Measurements from ENCODE around the gene BOD1. TPM values are rescaled to one million over a fixed set of nuclear protein-coding genes. Genes with fewer than 3 reads are reported as not detected.

BOD1 gene
- total RNA-seq, 4 donors from 2014 or later: 43.9 to 58.3 (median 48.3) TPM

GRCh38 chr5:173634465-173634983 lies 18.1 kb upstream of the BOD1 start:
- Histone ChIP-seq H3K4me3 (no peak overlapping the region), H3K27me3 (peaks cover 0 to 8% (median 0%) of the 10 kb centered on the region in 4 donors), H3K27ac (replicated peaks in 1 of 4) (no peak overlapping the region), H3K9me3 (no peaks in the 10 kb centered on the region), H3K4me1 (no peaks in the 10 kb centered on the region), H3K36me3 (no peaks in the 10 kb centered on the region)
- TF ChIP-seq POLR2A (IDR thresholded peaks at IDR 0.05; ENCODE audit: low read depth) (no peak), EP300 (IDR thresholded peaks at IDR 0.05) (no peak), POLR2AphosphoS5 (IDR thresholded peaks at IDR 0.05) (no peak), CTCF (IDR thresholded peaks at IDR 0.05) (no peak)
- intact Hi-C loops (cut with DNase I): no loop called here
- 93% methylated on average over 4 of the region's 4 CpGs for WGBS
- DNase-seq (ENCODE audit: extremely low spot score): no peak

GRCh38 chr5:173633304-173633703 lies 16.9 kb upstream of the BOD1 start:
- H3K4me1 ChIP-seq: no peaks in the 10 kb centered on the region
- no peaks in the 10 kb centered on the region for H3K9me3 ChIP-seq
- no peak for DNase-seq (ENCODE audit: extremely low spot score)
- H3K27ac ChIP-seq (replicated peaks in 1 of 4): no peak overlapping the region
- no peaks in the 10 kb centered on the region for H3K36me3 ChIP-seq
- peaks cover 0 to 14% (median 0%) of the 10 kb centered on the region in 4 donors for H3K27me3 ChIP-seq
- WGBS: 85% methylated on average over 7 of the region's 10 CpGs
- H3K4me3 ChIP-seq: no peak overlapping the region
- intact Hi-C loops (cut with DNase I): no loop called here
- TF ChIP-seq POLR2A (IDR thresholded peaks at IDR 0.05; ENCODE audit: low read depth) (no peak), POLR2AphosphoS5 (IDR thresholded peaks at IDR 0.05) (no peak), CTCF (IDR thresholded peaks at IDR 0.05) (no peak), EP300 (IDR thresholded peaks at IDR 0.05) (no peak)

GRCh38 chr5:173631478-173631877 lies 15.0 kb upstream of the BOD1 start:
- intact Hi-C loops (cut with DNase I): no loop called here
- TF ChIP-seq POLR2AphosphoS5 (IDR thresholded peaks at IDR 0.05) (no peak), CTCF (IDR thresholded peaks at IDR 0.05) (no peak)
- peaks cover 0 to 4% (median 0%) of the 10 kb centered on the region in 4 donors for H3K4me1 ChIP-seq
- no peak overlapping the region for H3K4me3 ChIP-seq
- H3K9me3 ChIP-seq: no peaks in the 10 kb centered on the region
- no peak overlapping the region for H3K27ac ChIP-seq (replicated peaks in 1 of 4)
- no peak for DNase-seq (ENCODE audit: extremely low spot score)
- no peaks in the 10 kb centered on the region for H3K36me3 ChIP-seq
- H3K27me3 ChIP-seq: peaks cover 0 to 27% (median 0%) of the 10 kb centered on the region in 4 donors
- 71% methylated on average over 3 of the region's 3 CpGs for WGBS

GRCh38 chr5:173630724-173631365 lies 14.4 kb upstream of the BOD1 start:
- TF ChIP-seq POLR2AphosphoS5 (IDR thresholded peaks at IDR 0.05) (no peak), CTCF (IDR thresholded peaks at IDR 0.05) (no peak), EP300 (IDR thresholded peaks at IDR 0.05) (no peak), POLR2A (IDR thresholded peaks at IDR 0.05; ENCODE audit: low read depth) (no peak)
- intact Hi-C loops (cut with DNase I): no loop called here
- no peak overlapping the region for H3K4me3 ChIP-seq
- H3K4me1 ChIP-seq: peaks cover 0 to 4% (median under 1%) of the 10 kb centered on the region in 4 donors
- H3K9me3 ChIP-seq: no peaks in the 10 kb centered on the region
- no peak for DNase-seq (ENCODE audit: extremely low spot score)
- WGBS: 48% methylated on average over 4 of the region's 6 CpGs
- no peak overlapping the region for H3K27ac ChIP-seq (replicated peaks in 1 of 4)
- H3K36me3 ChIP-seq: no peaks in the 10 kb centered on the region
- H3K27me3 ChIP-seq: peaks cover 0 to 30% (median 0%) of the 10 kb centered on the region in 4 donors
